Calu3 (cell line): ENCODE measurements around the gene AMBRA1. TPM values are rescaled to one million over a fixed set of nuclear protein-coding genes. Genes with fewer than 3 reads are reported as not detected.

Source experiments
- BruUV-seq: library from RNA; stranded (reverse); fragments of 400-500 nt; replicated peaks from 2 replicates; lab custom pipeline; 2021; lab: Mats Ljungman, UMichigan
- CTCF ChIA-PET: fragments of 300-600 bp; sonication (Branson Sonifier 250); formaldehyde crosslinking; loops from one replicate; lab custom pipeline; 2022; ENCODE audit warnings: antibody characterized with exemption; lab: Charles Lee
- DNase-seq: peaks from one replicate; pipeline ENCODE4 v3.0.0; 2022
- H3K27ac Mint-ChIP-seq: one replicate; pipeline ENCODE4 v1.8.0; 2022; ENCODE audit warnings: mixed read lengths; ENCODE audit not compliant: unreplicated experiment
- H3K27me3 Mint-ChIP-seq: one replicate; pipeline ENCODE4 v1.8.0; 2022; ENCODE audit warnings: mixed read lengths; ENCODE audit not compliant: unreplicated experiment
- H3K36me3 Mint-ChIP-seq: one replicate; pipeline ENCODE4 v1.8.0; 2022; ENCODE audit warnings: mild to moderate bottlenecking, moderate library complexity, mixed read lengths; ENCODE audit not compliant: insufficient read depth, unreplicated experiment
- H3K4me1 Mint-ChIP-seq: one replicate; pipeline ENCODE4 v1.8.0; 2022; ENCODE audit warnings: mild to moderate bottlenecking, low read depth, mixed read lengths; ENCODE audit not compliant: unreplicated experiment
- H3K4me3 Mint-ChIP-seq: one replicate; pipeline ENCODE4 v1.8.0; 2022; ENCODE audit warnings: mild to moderate bottlenecking, low read depth, moderate library complexity, mixed read lengths; ENCODE audit not compliant: unreplicated experiment
- H3K9me3 Mint-ChIP-seq: one replicate; pipeline ENCODE4 v1.8.0; 2022; ENCODE audit warnings: low read depth, mixed read lengths; ENCODE audit not compliant: unreplicated experiment
- CTCF ChIP-seq: fragments of 200-600 bp; IDR thresholded peaks from one replicate; pipeline ENCODE4 v1.8.0; 2022; ENCODE audit warnings: antibody characterized with exemption; ENCODE audit not compliant: unreplicated experiment
- intact Hi-C: fragments of 100-400 bp; cut with micrococcal nuclease; formaldehyde crosslinking; loops from one replicate; pipeline ENCODE4 v1.10.0; 2022; ENCODE audit not compliant: unreplicated experiment
- total RNA-seq: library from RNA; stranded (reverse); gene quantifications from 2 replicates; pipeline ENCODE4 v1.2.3, GENCODE V29; 2022

AMBRA1 gene
- total RNA-seq, 1 experiment from 2014 or later, result 35.0 TPM

GRCh38 chr11:46472662-46472994, 121.2 kb downstream of the AMBRA1 start:
- Mint-ChIP-seq H3K27me3 (no peaks in the 10 kb centered on the region), H3K27ac (peak overlapping the region; percentile 71), H3K9me3 (no peaks in the 10 kb centered on the region), H3K4me1 (peaks cover 36% of the 10 kb centered on the region), H3K36me3 (peaks cover 6% of the 10 kb centered on the region), H3K4me3 (no peak overlapping the region)
- TF ChIP-seq CTCF, result no peak
- BruUV-seq, result no TSS peak
- peak; percentile 48 for DNase-seq
- CTCF ChIA-PET, result interaction anchor here (0.7 kb wide), 1 partner anchor 466 kb away, joined by 3 read pairs; no protein-coding TSS in a partner anchor
- intact Hi-C loops, result no loop called here

- no TSS peak for BruUV-seq
These were observed 121.7 kb downstream of the AMBRA1 start for GRCh38 chr11:46471943-46472661.

DNA sequence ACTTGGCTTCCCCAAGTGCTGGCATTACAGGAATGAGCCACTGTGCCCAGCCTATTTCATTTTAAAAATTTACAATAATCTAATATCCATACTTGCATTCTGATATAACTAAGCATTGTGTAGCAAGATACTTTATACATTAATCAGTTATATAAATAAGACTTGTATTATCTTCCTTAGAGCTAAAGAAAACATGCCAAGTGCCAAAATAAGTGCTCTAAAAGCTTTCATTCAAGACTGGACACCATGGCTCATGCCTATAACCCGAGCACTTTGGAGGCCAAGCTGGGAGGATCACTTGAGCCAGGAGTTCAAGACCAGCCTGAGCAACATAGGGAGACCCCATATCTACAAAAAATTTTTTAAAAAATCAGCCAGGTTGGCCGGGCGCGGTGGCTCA, 123.9 kb downstream of the AMBRA1 start:
- no peak overlapping the region for H3K4me3 Mint-ChIP-seq
- no peak for TF ChIP-seq CTCF
- no peak overlapping the region for H3K27ac Mint-ChIP-seq
- no peaks in the 10 kb centered on the region for H3K27me3 Mint-ChIP-seq
- DNase-seq, result no peak
- intact Hi-C loops, result no loop called here
- peaks cover 6% of the 10 kb centered on the region for H3K36me3 Mint-ChIP-seq
- no TSS peak for BruUV-seq
- peaks cover 30% of the 10 kb centered on the region for H3K4me1 Mint-ChIP-seq
- CTCF ChIA-PET, result no interaction called here
- H3K9me3 Mint-ChIP-seq, result no peaks in the 10 kb centered on the region

More at GRCh38 chr11:46471943-46472661, 121.7 kb downstream of the AMBRA1 start:
- Mint-ChIP-seq H3K27ac (peak overlapping the region; percentile 71), H3K4me1 (peaks cover 36% of the 10 kb centered on the region), H3K27me3 (no peaks in the 10 kb centered on the region), H3K9me3 (no peaks in the 10 kb centered on the region), H3K4me3 (no peak overlapping the region), H3K36me3 (peaks cover 6% of the 10 kb centered on the region)
- TF ChIP-seq CTCF, result no peak
- CTCF ChIA-PET, result interaction anchor here (0.7 kb wide), 1 partner anchor 466 kb away, joined by 3 read pairs; no protein-coding TSS in a partner anchor
- DNase-seq, result no peak
- intact Hi-C loops, result no loop called here

DNA sequence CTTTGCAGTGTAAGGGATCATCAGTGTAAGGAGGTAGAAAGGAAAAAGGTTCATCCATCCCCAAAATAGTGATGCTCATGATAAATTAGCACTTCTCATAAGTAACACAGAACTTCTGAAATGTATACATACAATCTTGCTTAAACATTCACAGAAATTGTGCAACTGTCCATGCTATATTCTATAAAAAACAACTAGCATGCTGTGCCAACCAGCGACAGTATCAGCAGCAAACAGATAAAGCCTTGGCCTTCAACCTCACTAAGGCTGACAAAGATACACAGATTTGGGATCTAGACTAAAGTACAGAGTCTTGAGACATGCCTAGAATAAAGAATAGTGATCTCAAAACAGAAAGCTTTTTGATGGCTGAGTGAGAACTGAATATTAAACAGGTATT, 128.1 kb downstream of the AMBRA1 start:
- CTCF ChIA-PET, result no interaction called here
- TF ChIP-seq CTCF, result no peak
- intact Hi-C loops, result no loop called here
- H3K4me1 Mint-ChIP-seq, result peaks cover 4% of the 10 kb centered on the region
- H3K27me3 Mint-ChIP-seq, result no peaks in the 10 kb centered on the region
- no peaks in the 10 kb centered on the region for H3K9me3 Mint-ChIP-seq
- H3K27ac Mint-ChIP-seq, result no peak overlapping the region
- no peak overlapping the region for H3K4me3 Mint-ChIP-seq
- no TSS peak for BruUV-seq
- H3K36me3 Mint-ChIP-seq, result peaks cover 6% of the 10 kb centered on the region
- no peak for DNase-seq
